ENCODE results near the gene SSBP4.
A peak's percentile ranks its signal among the peaks of the same experiment; 100 is the strongest.

The SSBP4 gene

DNA sequence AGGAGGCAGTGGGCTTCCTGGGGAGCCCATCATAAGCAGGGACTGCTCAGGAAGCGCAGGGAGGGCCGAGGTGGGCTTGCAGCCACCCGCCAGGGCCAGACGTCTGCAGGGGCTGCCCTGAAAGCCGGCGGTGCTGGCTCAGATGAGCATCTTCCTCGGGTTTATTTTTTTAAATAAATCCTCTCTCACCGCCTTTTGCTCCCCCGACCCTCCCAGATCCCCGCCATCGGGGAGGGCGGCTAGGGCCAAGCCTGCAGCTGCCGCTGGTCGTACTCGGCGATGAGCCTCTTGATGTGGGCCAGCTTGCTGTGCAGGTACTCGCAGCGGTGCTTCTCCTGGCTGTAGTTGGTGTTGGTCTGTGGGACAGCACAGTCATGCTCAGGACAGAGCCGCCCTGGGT is 25.3 kb downstream of the SSBP4 start:
- no peak for DNase-seq (ENCODE audit: low spot score)

DNA sequence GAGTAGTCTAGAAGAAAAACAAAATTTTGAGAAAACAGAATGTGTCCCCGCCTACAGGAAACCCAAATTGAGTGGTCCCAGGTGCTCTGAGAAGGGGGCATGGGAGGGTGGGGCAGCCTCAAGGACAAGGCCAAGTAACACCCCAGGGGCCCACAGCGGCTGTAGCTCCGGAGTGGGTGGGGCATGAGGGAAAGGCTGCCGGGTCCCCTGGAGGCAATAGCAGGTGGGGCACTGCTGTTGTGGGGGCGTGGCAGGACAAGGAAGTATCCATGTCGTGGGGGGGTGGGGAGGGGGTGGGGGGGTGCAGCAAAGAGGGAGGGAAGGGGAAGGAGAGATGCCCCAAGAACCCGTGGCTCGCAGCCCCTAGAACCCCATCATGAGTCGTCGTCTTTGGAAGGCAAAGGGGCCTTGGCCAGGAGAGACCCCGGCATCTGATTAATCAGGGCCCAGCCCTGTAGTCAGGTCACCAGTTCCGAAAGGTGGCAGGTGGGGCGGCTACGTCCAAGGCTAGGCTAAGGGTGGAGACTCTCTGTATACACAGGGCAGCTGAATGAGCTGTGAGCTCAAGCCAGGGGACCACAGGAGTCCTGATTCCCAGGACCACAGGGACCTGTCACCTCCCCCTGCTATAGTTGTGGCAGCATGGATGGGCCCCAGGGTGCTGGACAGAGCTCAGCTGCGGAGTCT is 26.2 kb downstream of the SSBP4 start:
- no peak for DNase-seq (ENCODE audit: low spot score)

GRCh38 chr19:18446145-18446810 is 27.1 kb downstream of the SSBP4 start:
- no peak for DNase-seq (ENCODE audit: low spot score)

- no peak for DNase-seq (ENCODE audit: low spot score)
These were observed 27.7 kb downstream of the SSBP4 start for GRCh38 chr19:18446811-18447359.

- no peak for DNase-seq (ENCODE audit: low spot score)
These were observed 30.4 kb downstream of the SSBP4 start for GRCh38 chr19:18449552-18449951.

DNA sequence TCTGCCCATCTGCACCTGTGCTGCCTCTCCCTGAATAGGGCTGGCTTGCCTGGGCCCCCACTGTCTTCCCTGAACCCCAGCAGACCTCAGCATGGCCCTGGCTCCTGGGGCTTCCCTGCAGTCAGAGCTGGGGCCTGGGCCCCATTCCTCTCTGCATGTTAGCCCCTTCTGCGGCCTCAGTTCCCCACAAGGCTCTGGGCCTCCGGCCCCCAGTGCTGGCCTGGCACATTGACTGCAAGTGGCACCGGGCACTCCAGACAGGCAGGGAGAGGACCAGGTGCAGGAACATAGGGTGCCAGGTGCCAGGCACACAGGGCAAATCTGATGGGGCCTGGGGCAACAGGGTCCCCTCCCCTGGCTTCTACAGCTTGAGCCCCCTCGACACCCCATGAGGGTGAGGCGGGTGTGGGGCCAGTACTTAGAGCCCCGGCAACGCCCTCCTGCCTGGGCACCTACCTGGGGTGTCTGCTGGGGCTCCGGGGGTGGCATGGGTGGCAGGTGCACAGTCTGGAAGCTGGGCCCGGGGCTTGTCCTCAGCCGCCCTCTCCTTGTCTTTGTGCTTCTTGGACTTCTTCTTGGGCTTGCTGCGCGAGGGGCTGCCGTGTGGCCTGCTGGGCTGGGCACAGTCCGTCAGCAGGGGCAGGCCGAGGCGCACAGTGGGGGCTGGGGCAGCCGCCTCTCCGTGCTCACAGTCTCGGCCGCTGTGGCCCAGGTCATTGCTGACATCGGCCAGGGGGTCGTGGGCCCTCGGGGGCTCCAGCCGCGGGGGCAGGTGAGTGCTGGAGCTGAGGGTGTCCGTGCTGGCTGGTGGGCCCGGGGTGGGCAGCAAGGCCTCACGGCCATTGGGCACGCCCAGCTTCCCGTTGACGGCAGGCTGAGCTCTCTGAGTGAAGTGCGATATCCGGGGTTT is 31.1 kb downstream of the SSBP4 start:
- no peak for DNase-seq (ENCODE audit: low spot score)

DNA sequence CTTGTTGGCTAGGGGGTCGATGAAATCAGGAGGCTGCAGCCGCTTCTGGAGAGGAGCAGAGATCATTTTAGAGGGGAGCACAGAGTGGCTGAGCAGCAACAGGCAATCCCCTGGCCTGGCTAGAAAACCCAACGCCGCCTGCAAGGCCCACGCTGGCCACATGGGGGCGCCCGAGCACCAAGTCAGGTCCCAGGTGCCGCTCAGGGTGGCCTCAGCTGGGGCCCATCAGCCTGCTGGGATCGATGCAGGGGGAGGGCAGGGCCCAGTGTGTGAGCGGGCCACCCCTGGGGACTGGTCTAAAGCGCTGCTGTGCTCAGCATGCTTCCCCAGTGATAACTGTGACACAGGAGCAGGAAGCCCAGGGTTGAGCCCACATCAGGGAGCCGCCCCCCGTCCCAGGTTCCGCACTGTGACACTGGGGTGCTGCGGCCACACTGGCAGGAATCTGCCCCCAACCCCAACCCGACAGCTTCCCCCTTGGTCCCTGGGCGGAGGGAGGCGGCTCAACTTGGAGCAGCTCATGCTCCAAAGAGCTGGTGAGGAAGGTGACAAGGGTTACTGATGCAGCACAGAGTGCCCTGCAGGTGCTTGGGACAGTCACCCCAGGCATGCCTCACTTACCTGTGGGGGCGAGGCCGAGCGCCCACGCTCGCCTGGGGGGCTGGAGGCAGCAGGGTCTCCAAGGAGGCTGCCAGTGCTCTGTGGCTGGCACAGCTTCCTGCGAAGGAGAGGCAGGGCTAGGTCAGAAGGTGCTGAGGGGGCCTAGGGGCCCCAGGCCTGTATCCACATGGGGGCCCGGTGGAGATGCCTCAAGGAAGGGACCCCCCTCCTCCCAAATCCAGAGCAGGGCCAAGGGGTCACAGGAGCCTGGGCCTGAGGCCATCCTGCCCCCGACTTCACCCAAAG is 32.0 kb downstream of the SSBP4 start:
- peak; percentile 84 for DNase-seq (ENCODE audit: low spot score)

GRCh38 chr19:18452386-18452785 is 33.2 kb downstream of the SSBP4 start:
- DNase-seq (ENCODE audit: low spot score): no peak

DNA sequence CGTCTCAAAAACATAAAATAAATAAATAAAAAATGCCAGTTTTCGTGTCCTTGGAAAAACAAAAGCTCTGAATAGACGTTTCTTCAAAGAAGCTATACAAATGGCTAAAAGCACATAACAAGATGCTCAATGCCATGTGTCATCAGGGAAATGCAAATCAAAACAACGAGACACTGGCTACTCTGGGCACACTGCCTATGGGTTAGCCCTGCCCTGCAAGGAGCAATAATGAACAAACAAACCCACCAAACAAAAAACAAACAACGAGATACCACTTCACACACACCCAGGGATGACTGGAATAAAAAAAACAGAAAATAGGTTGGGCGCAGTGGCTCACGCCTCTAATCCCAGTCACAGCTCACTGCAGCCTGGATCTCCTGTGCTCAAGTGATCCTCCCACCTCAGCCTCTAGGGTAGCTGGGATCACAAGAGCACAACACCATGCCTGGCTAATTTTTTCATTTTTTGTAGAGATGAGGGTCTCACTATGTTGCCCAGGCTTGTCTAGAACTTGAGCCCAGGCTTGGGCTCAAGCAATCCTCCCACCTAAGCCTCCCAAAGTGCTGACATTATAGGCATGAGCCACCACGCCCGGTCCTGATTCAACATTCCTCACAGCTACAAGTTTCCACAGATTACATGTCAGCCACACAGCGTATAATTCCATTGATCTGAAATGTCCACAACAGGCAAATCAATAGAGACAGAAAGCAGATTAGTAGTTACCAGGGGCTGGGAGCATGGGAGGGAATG is 34.2 kb downstream of the SSBP4 start:
- DNase-seq (ENCODE audit: low spot score): no peak

- DNase-seq (ENCODE audit: low spot score): no peak
These were observed 37.1 kb downstream of the SSBP4 start for GRCh38 chr19:18456279-18456678.

DNA sequence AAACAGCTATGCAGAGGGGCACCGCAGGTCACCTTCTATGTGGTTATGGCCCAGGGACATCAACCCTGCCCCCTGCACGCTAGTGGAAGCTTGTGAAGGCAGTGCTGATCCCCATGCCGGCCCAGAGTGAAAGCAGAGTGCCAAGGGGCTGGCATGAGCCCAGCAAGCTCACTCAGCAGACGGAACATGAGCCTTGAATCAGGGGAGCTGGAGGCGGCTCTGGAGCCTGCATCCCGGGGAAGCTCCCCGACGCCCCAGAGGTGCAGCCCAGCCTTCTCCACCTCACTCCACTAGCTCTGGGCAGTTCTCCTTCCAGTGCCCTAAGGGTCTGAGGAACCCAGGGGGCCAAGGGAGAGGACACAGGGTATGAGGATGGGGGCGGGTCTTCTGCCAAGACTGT is 37.8 kb downstream of the SSBP4 start:
- DNase-seq (ENCODE audit: low spot score): no peak

DNA sequence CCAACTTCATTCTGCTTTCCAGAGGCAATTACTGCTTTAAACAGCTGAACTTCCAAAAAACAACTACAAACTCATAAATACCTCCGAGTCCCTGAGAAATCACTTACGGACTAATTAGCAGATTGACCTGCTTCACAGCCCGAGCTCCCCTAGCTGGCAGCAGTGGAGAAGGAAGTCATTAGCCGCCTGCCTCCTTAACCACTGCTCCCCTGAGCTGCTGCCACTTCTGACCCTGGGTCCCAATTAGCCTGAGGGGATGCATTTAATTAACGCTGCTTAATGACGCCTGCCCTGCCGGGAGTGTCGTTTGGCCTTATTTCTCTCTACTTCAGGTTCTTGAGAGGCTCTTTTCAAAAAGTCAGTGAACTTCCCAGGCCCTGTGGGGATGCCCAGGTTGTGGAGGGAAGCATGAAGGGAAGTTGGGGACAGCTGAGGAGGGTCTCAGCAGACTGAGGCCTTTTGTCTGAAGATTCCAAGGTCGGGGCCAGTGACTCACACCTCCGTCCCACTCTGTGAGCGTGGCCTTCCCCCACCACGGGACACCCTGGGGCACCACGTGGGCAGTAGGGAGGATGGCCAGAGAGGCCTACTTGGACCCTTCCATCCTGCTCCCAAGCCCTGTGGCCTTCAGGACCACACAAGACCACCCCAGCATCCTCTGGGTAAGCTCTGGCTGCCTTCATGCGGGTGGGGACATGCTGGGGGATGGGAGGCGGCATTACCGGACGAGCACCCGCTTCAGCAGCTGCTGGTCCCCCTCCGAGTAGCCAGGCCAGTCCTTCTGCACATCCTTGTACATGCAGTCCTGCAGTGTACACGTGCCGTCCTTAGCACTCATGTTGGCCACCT is 38.5 kb downstream of the SSBP4 start:
- DNase-seq (ENCODE audit: low spot score): no peak

GRCh38 chr19:18460900-18461299 is 41.7 kb downstream of the SSBP4 start:
- no peak for DNase-seq (ENCODE audit: low spot score)

- DNase-seq (ENCODE audit: low spot score): no peak
These were observed 42.3 kb downstream of the SSBP4 start for GRCh38 chr19:18461471-18461870.

DNA sequence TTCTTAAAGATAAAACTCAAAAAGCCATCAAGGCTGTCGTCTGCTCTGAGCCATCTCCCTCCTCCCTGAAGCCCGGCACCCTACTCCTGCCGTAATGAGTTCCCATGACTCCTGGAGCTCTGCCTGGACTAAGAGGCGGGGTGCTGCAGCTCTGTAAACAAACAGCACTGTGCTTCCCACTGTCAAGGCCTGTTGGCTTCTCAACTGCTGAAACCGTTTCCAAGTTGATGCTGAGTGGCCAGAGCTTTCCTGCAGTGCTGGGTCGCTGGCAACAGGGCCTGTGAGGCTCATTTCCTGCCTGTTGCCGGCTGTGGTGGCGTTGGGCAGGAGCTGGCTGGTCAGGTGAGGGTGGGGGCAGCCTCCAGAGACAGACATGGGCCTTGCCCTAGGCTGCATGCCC is 45.4 kb downstream of the SSBP4 start:
- DNase-seq (ENCODE audit: low spot score): no peak

GRCh38 chr19:18465214-18465963 is 46.2 kb downstream of the SSBP4 start:
- DNase-seq (ENCODE audit: low spot score): no peak

GRCh38 chr19:18465964-18466339 is 46.8 kb downstream of the SSBP4 start:
- no peak for DNase-seq (ENCODE audit: low spot score)

- no peak for DNase-seq (ENCODE audit: low spot score)
These were observed 47.2 kb downstream of the SSBP4 start for GRCh38 chr19:18466354-18466753.

DNA sequence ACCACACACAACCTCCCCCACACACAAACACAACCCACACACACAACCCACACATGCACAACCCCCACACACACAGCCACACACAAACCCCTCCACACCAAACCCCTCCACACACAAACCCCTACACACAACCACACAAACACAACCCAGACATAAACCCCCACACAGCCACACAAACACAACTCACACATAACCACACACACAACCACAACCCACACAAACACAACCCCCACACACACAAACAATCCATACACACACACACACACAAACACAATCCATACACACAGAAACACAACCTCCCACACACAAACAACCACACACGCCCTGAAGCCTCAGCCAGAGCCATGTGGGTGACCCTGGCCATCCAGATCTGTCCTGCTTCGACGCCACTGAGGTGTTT is 48.8 kb downstream of the SSBP4 start:
- DNase-seq (ENCODE audit: low spot score): no peak

Measured in hematopoietic multipotent progenitor cell treated with erythropoietin and hydrocortisone succinate and interleukin-3 and kit ligand, for 17 days (in vitro differentiated cells).